CD4-positive, alpha-beta T cell (primary cell): ENCODE data around the gene CNPY2. TPM values are rescaled to one million over a fixed set of nuclear protein-coding genes. Genes with fewer than 3 reads are reported as not detected.

Source experiments
- ATAC-seq: fragments of 200-7000 bp; cut with Tn5 transposase; one replicate; pipeline ENCODE4 v1.10.0; 2022; ENCODE audit warnings: mild to moderate bottlenecking; ENCODE audit not compliant: poor library complexity
- CTCF ChIA-PET: fragments of 350-600 bp; sonication (Branson Sonifier 250); formaldehyde crosslinking; loops from one replicate; lab custom pipeline; 2021; ENCODE audit warnings: antibody characterized with exemption, inconsistent platforms; lab: Charles Lee
- POLR2A ChIA-PET: fragments of 350-600 bp; sonication (Branson Sonifier 250); formaldehyde crosslinking; loops from one replicate; lab custom pipeline; 2021; ENCODE audit warnings: antibody characterized with exemption, inconsistent platforms; lab: Charles Lee
- DNase-seq, 14 experiments: peaks; one replicate each; pipeline ENCODE4 v3.0.0-alpha.2; 2013 to 2020; ENCODE audit warnings: mixed read lengths in 2 of 14
- H3K27ac ChIP-seq, 2 donors: one replicate each; pipeline versions ENCODE4 v1.5.1 to v1.7.0; 2013; ENCODE audit warnings: low read length in 2 of 2, low read depth in 1 of 2, mild to moderate bottlenecking in 1 of 2
- H3K27me3 ChIP-seq, 2 experiments: 1 replicate in 1 of 2; 2 replicates in 1 of 2; pipeline versions ENCODE4 v1.6.1 to v1.7.0; 2013; ENCODE audit warnings: low read length in 2 of 2, control low read depth in 1 of 2, mild to moderate bottlenecking in 1 of 2, moderate library complexity in 1 of 2; ENCODE audit not compliant: insufficient read depth in 2 of 2, control insufficient read depth in 1 of 2
- H3K36me3 ChIP-seq: one replicate; pipeline ENCODE4 v1.6.1; 2013; ENCODE audit warnings: low read length, control low read depth; ENCODE audit not compliant: insufficient read depth
- H3K4me1 ChIP-seq: one replicate; pipeline ENCODE4 v1.6.1; 2013; ENCODE audit warnings: low read length, control low read depth; ENCODE audit not compliant: insufficient read depth
- H3K4me3 ChIP-seq: one replicate; pipeline ENCODE4 v1.5.1; 2013; ENCODE audit warnings: mild to moderate bottlenecking, low read length, moderate library complexity
- H3K9me3 ChIP-seq, 2 experiments: 1 replicate in 1 of 2; 2 replicates in 1 of 2; pipeline versions ENCODE4 v1.6.1 to v1.7.0; 2013; ENCODE audit warnings: low read length in 2 of 2, mild to moderate bottlenecking in 2 of 2, control low read depth in 1 of 2, moderate library complexity in 1 of 2; ENCODE audit not compliant: control insufficient read depth in 1 of 2, insufficient read depth in 1 of 2
- H3K27ac Mint-ChIP-seq: one replicate; pipeline ENCODE4 v1.8.0; 2020; ENCODE audit warnings: mixed read lengths
- H3K27me3 Mint-ChIP-seq: one replicate; pipeline ENCODE4 v1.8.0; 2021; ENCODE audit warnings: mixed read lengths
- H3K36me3 Mint-ChIP-seq: one replicate; pipeline ENCODE4 v1.8.0; 2021; ENCODE audit warnings: low read depth, mixed read lengths
- H3K4me1 Mint-ChIP-seq: one replicate; pipeline ENCODE4 v1.8.0; 2021; ENCODE audit warnings: low read depth, mixed read lengths
- H3K4me3 Mint-ChIP-seq: one replicate; pipeline ENCODE4 v1.8.0; 2020; ENCODE audit warnings: mild to moderate bottlenecking, mixed read lengths
- H3K9me3 Mint-ChIP-seq: one replicate; pipeline ENCODE4 v1.8.0; 2020; ENCODE audit warnings: mixed read lengths
- CTCF ChIP-seq: fragments of 200-600 bp; IDR thresholded peaks from one replicate; pipeline ENCODE4 v1.8.0; 2022; ENCODE audit warnings: antibody characterized with exemption, mild to moderate bottlenecking
- intact Hi-C, 2 experiments: fragments of 100-400 bp; cut with DNase I in 1 of 2; cut with micrococcal nuclease in 1 of 2; formaldehyde crosslinking; loops; one replicate each; pipeline versions ENCODE4 v1.15.1 to v1.9.0; 2023 to 2025; cut with DNase I, micrococcal nuclease
- total RNA-seq, 174 experiments: library from RNA in 2 of 174; stranded (reverse) in 2 of 174; gene quantifications; one replicate each; pipeline ENCODE4 v1.2.3 and lab custom pipeline; 2021 to 2026

CNPY2 gene
- total RNA-seq, 2 experiments from 2014 or later = 30.5 to 33.4 TPM

GRCh38 chr12:56358836-56359532 is 43.2 kb upstream of the CNPY2 start:
- Histone ChIP-seq H3K27ac (no peak overlapping the region), H3K36me3 (peaks cover 24% of the 10 kb centered on the region), H3K27me3 (no peaks in the 10 kb centered on the region), H3K4me1 (peaks cover 27% of the 10 kb centered on the region), H3K9me3 (no peaks in the 10 kb centered on the region), H3K4me3 (peak overlapping the region; percentile 90)
- Mint-ChIP-seq H3K36me3 (peaks cover 50% of the 10 kb centered on the region), H3K4me1 (peaks cover 33% of the 10 kb centered on the region), H3K9me3 (no peaks in the 10 kb centered on the region), H3K4me3 (peak overlapping the region; percentile 99), H3K27me3 (no peaks in the 10 kb centered on the region), H3K27ac (peak overlapping the region; percentile 93)
- TF ChIP-seq CTCF = no peak
- intact Hi-C loops = loop anchor here in 1 of 2 experiments (1.0 kb wide), 2 partner anchors 20 to 42 kb away; no protein-coding TSS in a partner anchor
- DNase-seq (peak in 3 of 14 experiments; percentile 8 to 24 (median 21)), ATAC-seq (no peak)
- CTCF ChIA-PET = interaction anchor here (0.6 to 2.9 kb wide), 9 partner anchors 12 to 233 kb away, joined by 3 to 17 read pairs (median 4); partner anchors contain the start of genes CNPY2, COQ10A, ESYT1 and IL23A
- POLR2A ChIA-PET = interaction anchor here (0.6 to 5.1 kb wide), 21 partner anchors 10 to 767 kb away, joined by 3 to 150 read pairs (median 13); partner anchors contain the start of genes CNPY2, COQ10A, IL23A and NACA

- no peaks in the 10 kb centered on the region for H3K27me3 ChIP-seq
- TF ChIP-seq CTCF = no peak
- no peaks in the 10 kb centered on the region for H3K4me1 ChIP-seq
- peaks cover 89% of the 10 kb centered on the region for H3K36me3 ChIP-seq
- ChIA-PET CTCF (no interaction called here), POLR2A (interaction anchor here (1.2 to 2.8 kb wide), 4 partner anchors 9 to 336 kb away, joined by 3 to 15 read pairs (median 8); partner anchors contain the start of genes IL23A, PAN2 and STAT2)
- H3K9me3 Mint-ChIP-seq = no peaks in the 10 kb centered on the region
- no peaks in the 10 kb centered on the region for H3K27me3 Mint-ChIP-seq
- H3K4me1 Mint-ChIP-seq = no peaks in the 10 kb centered on the region
- H3K27ac ChIP-seq = no peak overlapping the region
- DNase-seq (no peak), ATAC-seq (no peak)
- H3K9me3 ChIP-seq = no peaks in the 10 kb centered on the region
- intact Hi-C loops = no loop called here
- H3K27ac Mint-ChIP-seq = no peak overlapping the region
- H3K36me3 Mint-ChIP-seq = peaks cover 75% of the 10 kb centered on the region
- no peak overlapping the region for H3K4me3 ChIP-seq
- no peak overlapping the region for H3K4me3 Mint-ChIP-seq
These were observed 35.5 kb upstream of the CNPY2 start for GRCh38 chr12:56351325-56351724.

GRCh38 chr12:56350662-56351061 is 34.9 kb upstream of the CNPY2 start:
- ChIA-PET CTCF (no interaction called here), POLR2A (interaction anchor here (1.2 to 2.8 kb wide), 4 partner anchors 9 to 337 kb away, joined by 3 to 15 read pairs (median 8); partner anchors contain the start of genes IL23A, PAN2 and STAT2)
- no peaks in the 10 kb centered on the region for H3K9me3 Mint-ChIP-seq
- ATAC-seq (no peak), DNase-seq (no peak)
- no peaks in the 10 kb centered on the region for H3K27me3 Mint-ChIP-seq
- TF ChIP-seq CTCF = no peak
- peaks cover 75% of the 10 kb centered on the region for H3K36me3 Mint-ChIP-seq
- no peak overlapping the region for H3K4me3 ChIP-seq
- H3K36me3 ChIP-seq = peaks cover 89% of the 10 kb centered on the region
- no peaks in the 10 kb centered on the region for H3K9me3 ChIP-seq
- H3K4me3 Mint-ChIP-seq = no peak overlapping the region
- H3K27ac Mint-ChIP-seq = no peak overlapping the region
- no peak overlapping the region for H3K27ac ChIP-seq
- no peaks in the 10 kb centered on the region for H3K27me3 ChIP-seq
- intact Hi-C loops = no loop called here
- no peaks in the 10 kb centered on the region for H3K4me1 Mint-ChIP-seq
- no peaks in the 10 kb centered on the region for H3K4me1 ChIP-seq
